Measurements from ENCODE around the gene GALNT5. TPM values are rescaled to one million over a fixed set of nuclear protein-coding genes. Genes with fewer than 3 reads are reported as not detected.

The GALNT5 gene
- total and polyA plus RNA-seq, 5 donors from 2014 or later = 0.14 TPM; not detected in 4

- H3K4me3 Mint-ChIP-seq = no peak overlapping the region
- H3K27me3 ChIP-seq (ENCODE audit: control insufficient read depth, insufficient read depth, low read length) = peaks cover 2% of the 10 kb centered on the region
- H3K9me3 ChIP-seq (ENCODE audit: control insufficient read depth in 2 of 2, low read length in 2 of 2) = no peaks in the 10 kb centered on the region
- H3K27me3 Mint-ChIP-seq = peaks cover 18% of the 10 kb centered on the region
- no peaks in the 10 kb centered on the region for H3K4me1 ChIP-seq (ENCODE audit: control insufficient read depth, insufficient read depth, low read length, poor library complexity, severe bottlenecking)
- H3K36me3 ChIP-seq (ENCODE audit: control insufficient read depth, insufficient read depth, low read length) = no peaks in the 10 kb centered on the region
- H3K9me3 Mint-ChIP-seq = no peaks in the 10 kb centered on the region
- H3K4me3 ChIP-seq (ENCODE audit: low read depth, low read length) = no peak overlapping the region
- no peaks in the 10 kb centered on the region for H3K36me3 Mint-ChIP-seq
- no peak overlapping the region for H3K27ac ChIP-seq (ENCODE audit: insufficient read depth, low read length, poor library complexity, severe bottlenecking)
- H3K27ac Mint-ChIP-seq = no peak overlapping the region
- no peak for DNase-seq
- no peaks in the 10 kb centered on the region for H3K4me1 Mint-ChIP-seq
- ATAC-seq (ENCODE audit: low read depth in 2 of 2) = no peak
These were observed 39.0 kb downstream of the GALNT5 start for GRCh38 chr2:157296490-157296889.

GRCh38 chr2:157296958-157297357 is 39.5 kb downstream of the GALNT5 start:
- no peaks in the 10 kb centered on the region for H3K4me1 Mint-ChIP-seq
- no peaks in the 10 kb centered on the region for H3K9me3 ChIP-seq (ENCODE audit: control insufficient read depth in 2 of 2, low read length in 2 of 2)
- H3K27ac ChIP-seq (ENCODE audit: insufficient read depth, low read length, poor library complexity, severe bottlenecking) = no peak overlapping the region
- no peak overlapping the region for H3K4me3 Mint-ChIP-seq
- H3K4me1 ChIP-seq (ENCODE audit: control insufficient read depth, insufficient read depth, low read length, poor library complexity, severe bottlenecking) = no peaks in the 10 kb centered on the region
- H3K27ac Mint-ChIP-seq = no peak overlapping the region
- DNase-seq = no peak
- peaks cover 2% of the 10 kb centered on the region for H3K27me3 ChIP-seq (ENCODE audit: control insufficient read depth, insufficient read depth, low read length)
- no peaks in the 10 kb centered on the region for H3K36me3 Mint-ChIP-seq
- no peak for ATAC-seq (ENCODE audit: low read depth in 2 of 2)
- no peak overlapping the region for H3K4me3 ChIP-seq (ENCODE audit: low read depth, low read length)
- H3K36me3 ChIP-seq (ENCODE audit: control insufficient read depth, insufficient read depth, low read length) = no peaks in the 10 kb centered on the region
- no peaks in the 10 kb centered on the region for H3K9me3 Mint-ChIP-seq
- peaks cover 19% of the 10 kb centered on the region for H3K27me3 Mint-ChIP-seq

DNA sequence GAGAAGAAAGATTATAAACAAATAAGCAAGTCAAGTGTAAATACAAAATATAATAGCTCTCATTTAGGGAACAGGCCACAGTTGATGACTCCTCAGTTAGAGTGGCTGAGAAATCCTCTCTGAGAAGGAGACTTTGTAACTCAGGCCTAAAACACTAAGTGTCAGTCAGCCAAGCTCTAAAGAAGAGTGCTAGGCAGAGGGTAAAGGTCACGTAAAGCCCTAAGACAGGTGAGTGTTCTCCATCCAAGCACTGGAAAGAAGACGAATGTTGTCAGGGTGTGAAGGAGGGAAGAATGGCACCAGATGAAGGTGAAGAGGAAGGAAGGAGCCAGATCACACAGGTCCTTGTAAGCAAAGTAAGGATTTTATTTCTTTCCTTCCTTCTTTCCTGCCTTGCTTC is 43.8 kb downstream of the GALNT5 start:
- no peak overlapping the region for H3K4me3 Mint-ChIP-seq
- no peaks in the 10 kb centered on the region for H3K9me3 Mint-ChIP-seq
- H3K4me1 Mint-ChIP-seq = peaks cover 0 to 11% (median 2%) of the 10 kb centered on the region in 4 donors
- H3K4me3 ChIP-seq (ENCODE audit: low read depth, low read length) = no peak overlapping the region
- no peaks in the 10 kb centered on the region for H3K36me3 ChIP-seq (ENCODE audit: control insufficient read depth, insufficient read depth, low read length)
- no peaks in the 10 kb centered on the region for H3K36me3 Mint-ChIP-seq
- peaks cover 19% of the 10 kb centered on the region for H3K27me3 Mint-ChIP-seq
- peaks cover 3% of the 10 kb centered on the region for H3K4me1 ChIP-seq (ENCODE audit: control insufficient read depth, insufficient read depth, low read length, poor library complexity, severe bottlenecking)
- H3K27ac ChIP-seq (ENCODE audit: insufficient read depth, low read length, poor library complexity, severe bottlenecking) = no peak overlapping the region
- H3K27ac Mint-ChIP-seq = peak overlapping the region in 1 of 3 donors; percentile 5
- peaks cover 2% of the 10 kb centered on the region for H3K27me3 ChIP-seq (ENCODE audit: control insufficient read depth, insufficient read depth, low read length)
- H3K9me3 ChIP-seq (ENCODE audit: control insufficient read depth in 2 of 2, low read length in 2 of 2) = no peaks in the 10 kb centered on the region
- DNase-seq = no peak
- no peak for ATAC-seq (ENCODE audit: low read depth in 2 of 2)

GRCh38 chr2:157302492-157303099 is 45.1 kb downstream of the GALNT5 start:
- Mint-ChIP-seq H3K27ac (no peak overlapping the region), H3K4me1 (peaks cover 0 to 20% (median 7%) of the 10 kb centered on the region in 4 donors), H3K36me3 (no peaks in the 10 kb centered on the region), H3K9me3 (no peaks in the 10 kb centered on the region), H3K27me3 (peaks cover 16% of the 10 kb centered on the region), H3K4me3 (no peak overlapping the region)
- H3K27ac ChIP-seq (ENCODE audit: insufficient read depth, low read length, poor library complexity, severe bottlenecking) = no peak overlapping the region
- peaks cover 2% of the 10 kb centered on the region for H3K27me3 ChIP-seq (ENCODE audit: control insufficient read depth, insufficient read depth, low read length)
- no peak overlapping the region for H3K4me3 ChIP-seq (ENCODE audit: low read depth, low read length)
- no peaks in the 10 kb centered on the region for H3K9me3 ChIP-seq (ENCODE audit: control insufficient read depth in 2 of 2, low read length in 2 of 2)
- peaks cover 7% of the 10 kb centered on the region for H3K4me1 ChIP-seq (ENCODE audit: control insufficient read depth, insufficient read depth, low read length, poor library complexity, severe bottlenecking)
- peak; percentile 67 to 70 for ATAC-seq (ENCODE audit: low read depth in 2 of 2)
- no peaks in the 10 kb centered on the region for H3K36me3 ChIP-seq (ENCODE audit: control insufficient read depth, insufficient read depth, low read length)
- DNase-seq = peak; percentile 6 to 60 (median 58)

- H3K9me3 Mint-ChIP-seq = no peaks in the 10 kb centered on the region
- H3K36me3 Mint-ChIP-seq = no peaks in the 10 kb centered on the region
- H3K4me1 ChIP-seq (ENCODE audit: control insufficient read depth, insufficient read depth, low read length, poor library complexity, severe bottlenecking) = peaks cover 7% of the 10 kb centered on the region
- H3K4me1 Mint-ChIP-seq = peaks cover 0 to 20% (median 7%) of the 10 kb centered on the region in 4 donors
- peaks cover 2% of the 10 kb centered on the region for H3K27me3 ChIP-seq (ENCODE audit: control insufficient read depth, insufficient read depth, low read length)
- H3K4me3 Mint-ChIP-seq = no peak overlapping the region
- H3K4me3 ChIP-seq (ENCODE audit: low read depth, low read length) = no peak overlapping the region
- no peak overlapping the region for H3K27ac Mint-ChIP-seq
- DNase-seq = no peak
- peaks cover 13% of the 10 kb centered on the region for H3K27me3 Mint-ChIP-seq
- no peaks in the 10 kb centered on the region for H3K36me3 ChIP-seq (ENCODE audit: control insufficient read depth, insufficient read depth, low read length)
- no peak for ATAC-seq (ENCODE audit: low read depth in 2 of 2)
- no peak overlapping the region for H3K27ac ChIP-seq (ENCODE audit: insufficient read depth, low read length, poor library complexity, severe bottlenecking)
- no peaks in the 10 kb centered on the region for H3K9me3 ChIP-seq (ENCODE audit: control insufficient read depth in 2 of 2, low read length in 2 of 2)
These were observed 46.1 kb downstream of the GALNT5 start for GRCh38 chr2:157303612-157304011.

GRCh38 chr2:157304811-157305722 is 47.6 kb downstream of the GALNT5 start:
- Histone ChIP-seq H3K27ac (ENCODE audit: insufficient read depth, low read length, poor library complexity, severe bottlenecking) (no peak overlapping the region), H3K36me3 (ENCODE audit: control insufficient read depth, insufficient read depth, low read length) (no peaks in the 10 kb centered on the region), H3K27me3 (ENCODE audit: control insufficient read depth, insufficient read depth, low read length) (no peaks in the 10 kb centered on the region), H3K9me3 (ENCODE audit: control insufficient read depth in 2 of 2, low read length in 2 of 2) (no peaks in the 10 kb centered on the region), H3K4me1 (ENCODE audit: control insufficient read depth, insufficient read depth, low read length, poor library complexity, severe bottlenecking) (peaks cover 7% of the 10 kb centered on the region), H3K4me3 (ENCODE audit: low read depth, low read length) (no peak overlapping the region)
- H3K27ac Mint-ChIP-seq = no peak overlapping the region
- no peaks in the 10 kb centered on the region for H3K36me3 Mint-ChIP-seq
- no peak overlapping the region for H3K4me3 Mint-ChIP-seq
- ATAC-seq (ENCODE audit: low read depth in 2 of 2) (no peak), DNase-seq (no peak)
- peaks cover 15% of the 10 kb centered on the region for H3K27me3 Mint-ChIP-seq
- peaks cover 0 to 20% (median 7%) of the 10 kb centered on the region in 4 donors for H3K4me1 Mint-ChIP-seq
- peaks cover 0 to 3% (median 0%) of the 10 kb centered on the region in 7 donors for H3K9me3 Mint-ChIP-seq

DNA sequence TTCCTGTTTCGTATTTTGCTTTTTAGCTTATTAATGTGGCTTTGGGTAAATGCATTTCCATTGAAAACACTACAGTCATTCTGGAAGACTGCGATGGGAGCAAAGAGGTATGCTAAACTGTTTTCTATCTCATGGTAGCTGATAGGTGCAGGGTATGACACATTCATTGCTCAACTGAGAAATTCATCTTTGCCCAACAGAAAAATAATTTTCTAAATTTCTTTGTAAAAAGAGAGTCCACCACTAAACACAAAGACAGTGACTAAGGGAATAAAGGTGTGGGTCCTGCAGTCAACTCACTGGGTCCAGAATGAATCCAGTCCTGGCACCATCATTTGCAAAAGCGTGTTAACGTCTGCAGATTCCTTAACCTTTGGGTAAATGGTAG is 48.2 kb downstream of the GALNT5 start:
- H3K36me3 ChIP-seq (ENCODE audit: control insufficient read depth, insufficient read depth, low read length) = no peaks in the 10 kb centered on the region
- ATAC-seq (ENCODE audit: low read depth in 2 of 2) (no peak), DNase-seq (no peak)
- no peaks in the 10 kb centered on the region for H3K36me3 Mint-ChIP-seq
- peaks cover 7% of the 10 kb centered on the region for H3K4me1 ChIP-seq (ENCODE audit: control insufficient read depth, insufficient read depth, low read length, poor library complexity, severe bottlenecking)
- H3K27ac Mint-ChIP-seq = no peak overlapping the region
- H3K9me3 ChIP-seq (ENCODE audit: control insufficient read depth in 2 of 2, low read length in 2 of 2) = no peaks in the 10 kb centered on the region
- no peak overlapping the region for H3K4me3 ChIP-seq (ENCODE audit: low read depth, low read length)
- H3K27me3 Mint-ChIP-seq = peaks cover 15% of the 10 kb centered on the region
- H3K4me3 Mint-ChIP-seq = no peak overlapping the region
- H3K9me3 Mint-ChIP-seq = peaks cover 0 to 3% (median 0%) of the 10 kb centered on the region in 7 donors
- no peak overlapping the region for H3K27ac ChIP-seq (ENCODE audit: insufficient read depth, low read length, poor library complexity, severe bottlenecking)
- no peaks in the 10 kb centered on the region for H3K27me3 ChIP-seq (ENCODE audit: control insufficient read depth, insufficient read depth, low read length)
- peaks cover 0 to 20% (median 7%) of the 10 kb centered on the region in 4 donors for H3K4me1 Mint-ChIP-seq
